CD4-positive, alpha-beta T cell treated with Interleukin-15 for 1 hour (primary cell): ENCODE measurements around the gene CPLX3.
"Not testable (repeated sequence)": the region's sequence is repeated elsewhere in the genome, so short reads cannot be mapped to it uniquely, and the experiment has no call there.

Source experiments
- DNase-seq: peaks from one replicate; pipeline ENCODE4 v3.0.0-alpha.2; 2020

The CPLX3 gene

GRCh38 chr15:74826364-74826819 is at the start of gene CPLX3:
Gene CPLX3 (plus strand): TSS chr15:74826627. CDS start chr15:74826704, 77 bp downstream.
- no peak for DNase-seq

- DNase-seq = peak; percentile 84
Observed at GRCh38 chr15:74776821-74777768, 49.3 kb upstream of the CPLX3 start.

- DNase-seq = no peak
Observed at GRCh38 chr15:74777769-74778598, 48.4 kb upstream of the CPLX3 start.

GRCh38 chr15:74778599-74778970 is 47.8 kb upstream of the CPLX3 start:
- DNase-seq = no peak

GRCh38 chr15:74779162-74779648 is 47.2 kb upstream of the CPLX3 start:
- DNase-seq = no peak

GRCh38 chr15:74780523-74781430 is 45.6 kb upstream of the CPLX3 start:
- peak; percentile 77 for DNase-seq

- DNase-seq = peak; percentile 85
Observed at GRCh38 chr15:74781431-74782258, 44.8 kb upstream of the CPLX3 start, which contains the start of gene CSK. Gene CSK (plus strand): TSS chr15:74782080. CDS start chr15:74798298, 16,218 bp downstream.

GRCh38 chr15:74782259-74783071 is 44.0 kb upstream of the CPLX3 start:
- peak; percentile 68 for DNase-seq

- peak; percentile 53 for DNase-seq
Observed at GRCh38 chr15:74783072-74783807, 43.2 kb upstream of the CPLX3 start.

- DNase-seq = no peak
Observed at GRCh38 chr15:74783808-74784175, 42.6 kb upstream of the CPLX3 start.

GRCh38 chr15:74784426-74785193 is 41.8 kb upstream of the CPLX3 start:
- peak; percentile 25 for DNase-seq

- DNase-seq = peak; percentile 62
Observed at GRCh38 chr15:74785194-74786032, 41.0 kb upstream of the CPLX3 start.

- not testable (repeated sequence) for DNase-seq
Observed at GRCh38 chr15:74786081-74786480, 40.3 kb upstream of the CPLX3 start.

GRCh38 chr15:74786551-74787165 is 39.8 kb upstream of the CPLX3 start:
- DNase-seq = peak; percentile 58

GRCh38 chr15:74787251-74788041 is 39.0 kb upstream of the CPLX3 start:
- peak; percentile 92 for DNase-seq

- DNase-seq = peak; percentile 41
Observed at GRCh38 chr15:74788042-74788682, 38.3 kb upstream of the CPLX3 start.
